H9 (cell line): ENCODE data around the gene NUDT2. TPM values are rescaled to one million over a fixed set of nuclear protein-coding genes. Genes with fewer than 3 reads are reported as not detected.

Source experiments
- DNase-seq: peaks from one replicate; pipeline ENCODE4 v3.0.0-alpha.2; 2017
- H2AFZ ChIP-seq: one replicate; pipeline ENCODE4 v1.6.1; 2013; ENCODE audit warnings: mild to moderate bottlenecking, low read length, control low read depth, moderate library complexity
- H2AK5ac ChIP-seq: 2 replicates; pipeline ENCODE4 v1.6.1; 2013; ENCODE audit warnings: low read length, control low read depth, mixed read lengths; ENCODE audit not compliant: insufficient read length
- H2BK120ac ChIP-seq: one replicate; pipeline ENCODE4 v1.6.1; 2013; ENCODE audit warnings: low read depth, mild to moderate bottlenecking, low read length, control low read depth, inconsistent platforms; ENCODE audit not compliant: poor library complexity, severe bottlenecking
- H2BK12ac ChIP-seq: 2 replicates; pipeline ENCODE4 v1.6.1; 2013; ENCODE audit warnings: low read length, control low read depth, mixed read lengths, low read depth; ENCODE audit not compliant: insufficient read length
- H2BK15ac ChIP-seq: 2 replicates; pipeline ENCODE4 v1.6.1; 2013; ENCODE audit warnings: low read depth, low read length, control low read depth
- H2BK20ac ChIP-seq: one replicate; pipeline ENCODE4 v1.6.1; 2013; ENCODE audit warnings: low read depth, mild to moderate bottlenecking, low read length, control low read depth, inconsistent platforms; ENCODE audit not compliant: poor library complexity, severe bottlenecking
- H2BK5ac ChIP-seq: 2 replicates; pipeline ENCODE4 v1.6.1; 2013; ENCODE audit warnings: low read length, control low read depth, mixed read lengths; ENCODE audit not compliant: insufficient read length
- H3K14ac ChIP-seq: 2 replicates; pipeline ENCODE4 v1.6.1; 2013; ENCODE audit warnings: low read length, control low read depth; ENCODE audit not compliant: insufficient read depth
- H3K18ac ChIP-seq: 2 replicates; pipeline ENCODE4 v1.6.1; 2013; ENCODE audit warnings: low read depth, mild to moderate bottlenecking, mixed read lengths, low read length, control low read depth; ENCODE audit not compliant: insufficient read length
- H3K23ac ChIP-seq: 2 replicates; pipeline ENCODE4 v1.6.1; 2013; ENCODE audit warnings: low read length, control low read depth, mixed read lengths, low read depth; ENCODE audit not compliant: insufficient read length
- H3K23me2 ChIP-seq: 2 replicates; pipeline ENCODE4 v1.6.1; 2013; ENCODE audit warnings: low read depth, mild to moderate bottlenecking, mixed read lengths, low read length, control low read depth; ENCODE audit not compliant: insufficient read length, poor library complexity, severe bottlenecking
- H3K27ac ChIP-seq: 2 replicates; pipeline ENCODE4 v1.5.1; 2013; ENCODE audit warnings: low read length, control low read depth, mixed read lengths, low read depth; ENCODE audit not compliant: insufficient read length
- H3K27me3 ChIP-seq: 2 replicates; pipeline ENCODE4 v1.6.1; 2013; ENCODE audit warnings: low read length, control low read depth, inconsistent platforms; ENCODE audit not compliant: insufficient read depth
- H3K4ac ChIP-seq: 2 replicates; pipeline ENCODE4 v1.6.1; 2013; ENCODE audit warnings: low read depth, mild to moderate bottlenecking, control low read depth, inconsistent platforms, low read length, moderate library complexity
- H3K4me1 ChIP-seq: 2 replicates; pipeline ENCODE4 v1.6.1; 2013; ENCODE audit warnings: low read length, control low read depth, inconsistent platforms; ENCODE audit not compliant: insufficient read depth
- H3K4me2 ChIP-seq: 2 replicates; pipeline ENCODE4 v1.6.1; 2013; ENCODE audit warnings: low read length, control low read depth, mixed read lengths; ENCODE audit not compliant: insufficient read length, insufficient read depth
- H3K56ac ChIP-seq: 2 replicates; pipeline ENCODE4 v1.6.1; 2013; ENCODE audit warnings: low read depth, mild to moderate bottlenecking, mixed read lengths, low read length, control low read depth; ENCODE audit not compliant: insufficient read length
- H3K79me1 ChIP-seq: 2 replicates; pipeline ENCODE4 v1.6.1; 2013; ENCODE audit warnings: low read depth, mild to moderate bottlenecking, moderate library complexity, low read length, control low read depth, inconsistent platforms; ENCODE audit not compliant: insufficient read depth, poor library complexity, severe bottlenecking
- H3K79me2 ChIP-seq: 2 replicates; pipeline ENCODE4 v1.6.1; 2013; ENCODE audit warnings: low read length, control low read depth, inconsistent platforms; ENCODE audit not compliant: insufficient read depth
- H3K9ac ChIP-seq: 2 replicates; pipeline ENCODE4 v1.6.1; 2013; ENCODE audit warnings: low read length, control low read depth, mixed read lengths; ENCODE audit not compliant: insufficient read length; ENCODE audit errors: extremely low read depth
- H3K9me3 ChIP-seq: one replicate; pipeline ENCODE4 v1.6.1; 2013; ENCODE audit warnings: low read depth, low read length, inconsistent platforms; ENCODE audit not compliant: control insufficient read depth
- H3T11ph ChIP-seq: one replicate; pipeline ENCODE4 v1.6.1; 2013; ENCODE audit warnings: mild to moderate bottlenecking, low read length, control low read depth, inconsistent platforms
- H4K20me1 ChIP-seq: one replicate; pipeline ENCODE4 v1.6.1; 2013; ENCODE audit not compliant: control insufficient read depth, insufficient read length, insufficient read depth
- H4K5ac ChIP-seq: 2 replicates; pipeline ENCODE4 v1.6.1; 2013; ENCODE audit warnings: low read depth, mild to moderate bottlenecking, mixed read lengths, low read length, control low read depth; ENCODE audit not compliant: insufficient read length
- H4K8ac ChIP-seq: replicated peaks from 2 replicates; pipeline ENCODE4 v1.6.1; 2013; ENCODE audit warnings: low read length, control low read depth, mixed read lengths, low read depth; ENCODE audit not compliant: insufficient read length
- H4K91ac ChIP-seq: 2 replicates; pipeline ENCODE4 v1.6.1; 2013; ENCODE audit warnings: low read depth, mild to moderate bottlenecking, moderate library complexity, mixed read lengths, low read length, control low read depth; ENCODE audit not compliant: insufficient read length
- H3K27ac Mint-ChIP-seq, 3 experiments: 2 replicates in 2 of 3; 3 replicates in 1 of 3; pipeline ENCODE4 v1.8.0; 2020 to 2021; ENCODE audit warnings: mixed read lengths in 3 of 3, mild to moderate bottlenecking in 1 of 3, moderate library complexity in 1 of 3
- H3K27me3 Mint-ChIP-seq: 2 replicates; pipeline ENCODE4 v1.8.0; 2021; ENCODE audit warnings: low read depth, mild to moderate bottlenecking, moderate library complexity, mixed read lengths
- H3K36me3 Mint-ChIP-seq, 3 experiments: 2 replicates in 2 of 3; 3 replicates in 1 of 3; pipeline ENCODE4 v1.8.0; 2020 to 2021; ENCODE audit warnings: low read depth in 3 of 3, mixed read lengths in 3 of 3; ENCODE audit not compliant: insufficient read depth in 1 of 3
- H3K4me1 Mint-ChIP-seq, 2 experiments: 2 replicates each; pipeline ENCODE4 v1.8.0; 2020; ENCODE audit warnings: mixed read lengths in 2 of 2
- H3K4me3 Mint-ChIP-seq, 2 experiments: 2 replicates in 1 of 2; 3 replicates in 1 of 2; pipeline ENCODE4 v1.8.0; 2020 to 2021; ENCODE audit warnings: mild to moderate bottlenecking in 2 of 2, mixed read lengths in 2 of 2, moderate library complexity in 1 of 2
- H3K9me3 Mint-ChIP-seq, 2 experiments: 2 replicates in 1 of 2; 3 replicates in 1 of 2; pipeline ENCODE4 v1.8.0; 2020; ENCODE audit warnings: mild to moderate bottlenecking in 2 of 2, mixed read lengths in 2 of 2, moderate library complexity in 1 of 2
- WGBS: extraction: QIAGEN DNeasy Blood & Tissue Kit; methylation state at CpG from one replicate; pipeline ENCODE4 v1.1.7; 2013; ENCODE audit warnings: missing lambda C conversion rate, low lambda C conversion rate, mixed read lengths; ENCODE audit not compliant: insufficient read length; ENCODE audit errors: extremely low coverage; 5-methylcytosine and 5-hydroxymethylcytosine counted together
- total RNA-seq: library from RNA; stranded (reverse); gene quantifications from 2 replicates; pipeline ENCODE4 v1.2.1, GENCODE V29; 2021
- TF ChIP-seq, protein P1 (sequence below): fragments of 200-600 bp; sonication (generic); conservative IDR thresholded peaks from 3 replicates; pipeline ENCODE4 v1.8.0; 2021; ENCODE audit warnings: antibody characterized with exemption, mild to moderate bottlenecking

Gene NUDT2
- total RNA-seq, 1 experiment from 2014 or later = 14.1 TPM

GRCh38 chr9:34369636-34370035 lies 40.3 kb downstream of the NUDT2 start:
- Histone ChIP-seq H2AK5ac (no peak overlapping the region), H2BK12ac (no peak overlapping the region), H3K23me2 (no peaks in the 10 kb centered on the region), H3K56ac (no peak overlapping the region), H3K23ac (no peak overlapping the region), H3K4me1 (peaks cover 5% of the 10 kb centered on the region), H3K79me2 (no peaks in the 10 kb centered on the region), H3K4me2 (no peak overlapping the region), H3K79me1 (no peaks in the 10 kb centered on the region), H2BK5ac (no peak overlapping the region), H2BK15ac (no peak overlapping the region), H3K14ac (no peak overlapping the region), H3K18ac (no peak overlapping the region), H2BK120ac (no peak overlapping the region), H3T11ph (no peak overlapping the region), H2BK20ac (no peak overlapping the region), H4K91ac (no peak overlapping the region), H3K27ac (no peak overlapping the region), H4K5ac (no peak overlapping the region), H3K9ac (no peak overlapping the region), H4K8ac (no peak overlapping the region), H3K9me3 (no peaks in the 10 kb centered on the region), H3K27me3 (no peaks in the 10 kb centered on the region), H3K4ac (no peak overlapping the region), H4K20me1 (no peaks in the 10 kb centered on the region), H2AFZ (no peak overlapping the region)
- H3K27ac Mint-ChIP-seq = no peak overlapping the region; a peak in 1 of 7 replicates
- no peak for DNase-seq
- H3K27me3 Mint-ChIP-seq = peaks cover 7% of the 10 kb centered on the region
- no peak overlapping the region for H3K4me3 Mint-ChIP-seq
- no CpG with 5 or more reads among the region's 4 CpGs for WGBS
- H3K4me1 Mint-ChIP-seq = peaks cover 4 to 5% of the 10 kb centered on the region in 2 experiments
- peaks cover 44 to 46% (median 45%) of the 10 kb centered on the region in 3 experiments for H3K36me3 Mint-ChIP-seq
- TF ChIP-seq, protein P1, sequence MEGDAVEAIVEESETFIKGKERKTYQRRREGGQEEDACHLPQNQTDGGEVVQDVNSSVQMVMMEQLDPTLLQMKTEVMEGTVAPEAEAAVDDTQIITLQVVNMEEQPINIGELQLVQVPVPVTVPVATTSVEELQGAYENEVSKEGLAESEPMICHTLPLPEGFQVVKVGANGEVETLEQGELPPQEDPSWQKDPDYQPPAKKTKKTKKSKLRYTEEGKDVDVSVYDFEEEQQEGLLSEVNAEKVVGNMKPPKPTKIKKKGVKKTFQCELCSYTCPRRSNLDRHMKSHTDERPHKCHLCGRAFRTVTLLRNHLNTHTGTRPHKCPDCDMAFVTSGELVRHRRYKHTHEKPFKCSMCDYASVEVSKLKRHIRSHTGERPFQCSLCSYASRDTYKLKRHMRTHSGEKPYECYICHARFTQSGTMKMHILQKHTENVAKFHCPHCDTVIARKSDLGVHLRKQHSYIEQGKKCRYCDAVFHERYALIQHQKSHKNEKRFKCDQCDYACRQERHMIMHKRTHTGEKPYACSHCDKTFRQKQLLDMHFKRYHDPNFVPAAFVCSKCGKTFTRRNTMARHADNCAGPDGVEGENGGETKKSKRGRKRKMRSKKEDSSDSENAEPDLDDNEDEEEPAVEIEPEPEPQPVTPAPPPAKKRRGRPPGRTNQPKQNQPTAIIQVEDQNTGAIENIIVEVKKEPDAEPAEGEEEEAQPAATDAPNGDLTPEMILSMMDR = no peak
- peaks cover 7 to 22% of the 10 kb centered on the region in 2 experiments; a peak in 4 of 5 replicates for H3K9me3 Mint-ChIP-seq
